ENCODE data around the gene TMIGD2.
"Not testable (repeated sequence)": the region's sequence is repeated elsewhere in the genome, so short reads cannot be mapped to it uniquely, and the experiment has no call there.

The TMIGD2 gene

DNA sequence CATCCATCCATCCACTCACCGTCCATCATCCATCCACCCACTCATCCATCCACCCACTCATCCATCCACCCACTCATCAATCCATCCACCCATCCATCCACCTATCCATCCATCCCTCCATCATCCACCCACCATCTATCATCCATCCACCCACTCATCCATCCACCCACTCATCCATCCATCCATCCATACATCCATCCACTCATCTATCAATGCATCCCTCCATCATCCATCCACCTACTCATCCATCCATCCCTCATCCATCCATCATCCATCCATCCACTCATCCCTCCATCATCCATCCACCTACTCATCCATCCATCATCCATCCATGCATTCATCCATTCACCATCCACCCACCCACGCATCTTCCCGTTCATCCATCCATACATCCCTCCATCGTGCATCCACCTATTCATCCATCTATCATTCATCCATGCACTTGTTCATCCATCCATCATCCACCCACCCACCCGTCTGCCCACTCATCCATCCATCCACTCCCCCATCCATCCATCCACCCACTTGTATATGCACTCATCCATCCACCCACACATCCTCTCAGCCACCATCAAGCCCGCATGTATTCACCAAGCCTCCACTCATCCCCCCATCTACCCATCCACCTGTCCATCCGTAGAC is 32.9 kb upstream of the TMIGD2 start:
- peaks cover 10% of the 10 kb centered on the region for H3K4me1 Mint-ChIP-seq
- H3K9me3 Mint-ChIP-seq, result peaks cover 10% of the 10 kb centered on the region
- DNase-seq (ENCODE audit: low spot score in 2 of 2), result no peak
- peaks cover 1% of the 10 kb centered on the region for H3K27me3 Mint-ChIP-seq
- no peak for ATAC-seq (ENCODE audit: low read depth)
- H3K27ac Mint-ChIP-seq, result no peak overlapping the region
- no peak overlapping the region for H3K4me3 Mint-ChIP-seq
- H3K36me3 Mint-ChIP-seq, result peaks cover 2% of the 10 kb centered on the region

DNA sequence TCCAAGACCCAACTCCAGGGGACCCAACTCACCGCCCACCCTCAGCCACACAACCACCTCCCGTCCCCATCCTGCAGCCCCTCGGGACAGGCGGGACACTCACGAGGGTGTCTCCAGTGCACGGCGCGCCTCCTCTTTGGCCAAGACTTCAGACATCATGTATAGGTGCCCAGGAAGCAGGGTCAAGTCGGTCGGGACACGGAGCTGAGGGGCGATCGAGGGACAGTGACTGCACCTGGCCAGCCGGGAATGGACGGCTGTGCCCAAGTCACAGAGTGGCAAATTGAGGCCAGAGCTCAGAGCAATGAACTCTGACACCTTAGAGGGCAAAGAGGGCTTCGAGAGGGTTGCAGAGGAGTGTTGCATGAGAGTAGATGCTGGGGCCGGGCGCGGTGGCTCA is 27.7 kb upstream of the TMIGD2 start:
- DNase-seq (ENCODE audit: low spot score in 2 of 2) (no peak), ATAC-seq (ENCODE audit: low read depth) (no peak)
- Mint-ChIP-seq H3K36me3 (no peaks in the 10 kb centered on the region), H3K27me3 (peaks cover 18% of the 10 kb centered on the region), H3K4me1 (peaks cover 15% of the 10 kb centered on the region), H3K9me3 (peaks cover 4% of the 10 kb centered on the region), H3K4me3 (peak overlapping the region; percentile 14), H3K27ac (no peak overlapping the region)

DNA sequence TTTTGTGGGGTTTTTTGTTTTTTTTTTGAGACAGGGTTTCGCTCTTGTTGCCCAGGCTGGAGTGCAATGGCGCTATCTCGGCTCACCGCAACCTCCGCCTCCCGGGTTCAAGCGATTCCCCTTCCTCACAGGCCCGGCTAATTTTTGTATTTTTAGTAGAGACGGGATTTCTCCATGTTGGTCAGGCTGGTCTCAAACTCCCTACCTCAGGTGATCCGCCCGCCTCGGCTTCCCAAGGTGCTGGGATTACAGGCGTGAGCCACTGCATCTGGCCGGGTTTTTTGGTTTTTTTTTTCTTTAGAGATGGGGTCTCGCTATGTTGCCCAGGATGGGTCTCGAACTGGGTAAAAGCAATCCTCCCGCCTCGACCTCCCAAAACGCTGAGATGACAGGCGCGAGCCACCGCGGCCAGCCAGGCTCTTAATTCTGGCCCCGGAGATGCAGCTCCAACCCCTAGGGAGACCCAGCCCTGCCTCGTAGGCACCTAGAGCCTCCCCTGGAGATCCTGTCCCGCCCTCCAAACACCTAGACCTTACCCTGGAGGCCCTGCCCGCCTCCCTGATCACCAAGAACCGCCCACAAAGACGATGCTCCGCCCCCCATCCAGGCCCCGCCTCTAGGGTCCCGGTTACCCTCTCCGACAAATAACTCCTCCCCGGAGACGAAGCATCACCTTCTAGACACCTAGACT is 26.9 kb upstream of the TMIGD2 start:
- DNase-seq (ENCODE audit: low spot score in 2 of 2), result peak in 1 of 2 donors; percentile 38
- not testable (repeated sequence) for ATAC-seq (ENCODE audit: low read depth); H3K36me3 Mint-ChIP-seq; H3K9me3 Mint-ChIP-seq
- peak overlapping the region; percentile 77 for H3K4me3 Mint-ChIP-seq
- H3K27me3 Mint-ChIP-seq, result peaks cover 17% of the 10 kb centered on the region
- peaks cover 15% of the 10 kb centered on the region for H3K4me1 Mint-ChIP-seq
- H3K27ac Mint-ChIP-seq, result peak overlapping the region; percentile 78

DNA sequence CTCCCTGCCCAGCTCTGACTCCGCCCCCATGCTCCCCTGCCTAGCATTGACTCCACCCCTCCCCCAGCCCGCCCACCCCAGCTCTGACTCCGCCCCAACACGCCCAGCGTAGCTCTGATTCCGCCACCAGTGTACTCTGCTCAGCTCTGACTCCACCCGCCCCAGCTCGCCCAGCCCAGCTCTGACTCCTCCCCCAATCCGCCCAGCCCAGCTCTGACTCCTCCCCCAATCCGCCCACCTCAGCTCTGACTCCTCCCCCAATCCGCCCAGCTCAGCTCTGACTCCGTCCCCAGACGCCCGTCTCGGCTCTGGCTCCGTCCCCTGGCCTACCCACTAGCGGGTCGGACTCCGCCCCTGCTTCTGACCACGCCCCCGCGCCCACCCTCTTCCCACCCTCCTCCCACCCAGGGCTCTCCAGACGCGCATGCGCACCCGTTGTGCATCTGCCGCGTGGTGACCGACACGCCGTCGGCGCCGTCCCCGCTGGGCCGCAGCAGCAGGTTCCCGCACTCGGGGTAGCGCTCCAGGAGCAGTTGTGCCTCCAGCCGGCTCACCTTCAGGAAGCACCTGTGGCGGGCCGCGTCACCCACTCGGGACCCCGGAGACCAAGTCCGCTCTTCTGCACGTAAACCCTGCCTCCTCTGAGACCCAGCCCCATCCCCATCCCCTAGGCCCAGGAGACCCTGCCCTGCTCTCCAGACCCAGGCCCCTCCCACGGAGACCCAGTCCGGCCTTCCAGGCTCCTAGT is 26.2 kb upstream of the TMIGD2 start:
- peaks cover 15% of the 10 kb centered on the region for H3K4me1 Mint-ChIP-seq
- H3K9me3 Mint-ChIP-seq, result no peaks in the 10 kb centered on the region
- no peaks in the 10 kb centered on the region for H3K36me3 Mint-ChIP-seq
- peak overlapping the region; percentile 77 for H3K4me3 Mint-ChIP-seq
- H3K27ac Mint-ChIP-seq, result peak overlapping the region; percentile 78
- DNase-seq (ENCODE audit: low spot score in 2 of 2), result peak; percentile 78 to 87
- ATAC-seq (ENCODE audit: low read depth), result peak; percentile 83
- H3K27me3 Mint-ChIP-seq, result peaks cover 17% of the 10 kb centered on the region

DNA sequence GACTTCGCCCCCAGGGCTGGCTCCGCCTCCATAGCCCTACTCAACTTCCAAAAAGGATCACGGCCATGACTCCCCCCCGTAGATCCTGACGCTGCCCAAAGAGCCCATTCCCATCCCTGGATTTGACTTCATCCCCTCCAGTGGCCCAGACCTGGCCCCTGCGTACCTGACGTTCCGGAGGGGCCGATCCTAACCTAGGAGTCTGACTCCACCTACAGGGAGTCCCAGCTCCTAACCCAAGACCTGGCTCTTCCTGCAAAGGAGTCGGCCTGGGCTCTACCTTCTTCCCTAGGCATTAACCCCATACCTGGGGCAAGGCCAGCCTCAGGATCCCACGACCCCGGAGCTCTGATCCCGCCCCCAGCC is 25.7 kb upstream of the TMIGD2 start:
- Mint-ChIP-seq H3K9me3 (no peaks in the 10 kb centered on the region), H3K27me3 (peaks cover 17% of the 10 kb centered on the region), H3K36me3 (no peaks in the 10 kb centered on the region), H3K4me3 (no peak overlapping the region), H3K4me1 (peaks cover 15% of the 10 kb centered on the region), H3K27ac (peak overlapping the region; percentile 78)
- ATAC-seq (ENCODE audit: low read depth) (no peak), DNase-seq (ENCODE audit: low spot score in 2 of 2) (no peak)

DNA sequence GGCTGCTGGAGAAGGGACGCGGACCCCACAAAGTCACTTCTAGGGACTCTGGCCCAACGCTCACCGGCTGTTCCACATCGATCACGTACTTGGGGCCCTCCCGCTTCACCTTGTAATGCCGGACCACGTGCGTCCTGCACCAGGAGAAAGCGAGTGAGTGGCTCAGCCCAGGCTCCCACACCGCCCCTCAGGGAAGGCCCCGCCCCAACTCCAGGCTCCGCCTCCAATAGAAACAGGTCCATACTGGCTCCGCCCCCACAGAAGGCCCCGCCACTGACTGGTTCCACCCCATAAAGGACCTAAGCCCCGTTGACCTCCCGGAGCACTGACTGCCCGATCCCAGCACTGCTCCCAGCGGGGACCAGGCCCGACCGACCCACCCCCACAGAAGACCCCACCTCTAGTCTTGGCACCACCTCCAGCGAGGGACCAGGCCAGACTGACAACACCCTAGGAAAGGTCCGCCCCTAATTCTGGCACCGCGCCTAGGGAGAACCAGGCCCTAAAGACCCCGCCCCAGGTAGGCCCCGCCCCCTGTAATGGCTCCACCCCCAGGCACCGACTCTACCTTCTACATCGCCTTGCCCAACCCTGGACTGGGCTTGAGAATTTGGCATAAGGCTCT is 25.2 kb upstream of the TMIGD2 start:
- no peak for ATAC-seq (ENCODE audit: low read depth)
- H3K4me3 Mint-ChIP-seq, result peak overlapping the region; percentile 52
- H3K36me3 Mint-ChIP-seq, result no peaks in the 10 kb centered on the region
- peak in 1 of 2 donors; percentile 45 for DNase-seq (ENCODE audit: low spot score in 2 of 2)
- no peaks in the 10 kb centered on the region for H3K9me3 Mint-ChIP-seq
- H3K4me1 Mint-ChIP-seq, result peaks cover 15% of the 10 kb centered on the region
- peaks cover 17% of the 10 kb centered on the region for H3K27me3 Mint-ChIP-seq
- H3K27ac Mint-ChIP-seq, result no peak overlapping the region

DNA sequence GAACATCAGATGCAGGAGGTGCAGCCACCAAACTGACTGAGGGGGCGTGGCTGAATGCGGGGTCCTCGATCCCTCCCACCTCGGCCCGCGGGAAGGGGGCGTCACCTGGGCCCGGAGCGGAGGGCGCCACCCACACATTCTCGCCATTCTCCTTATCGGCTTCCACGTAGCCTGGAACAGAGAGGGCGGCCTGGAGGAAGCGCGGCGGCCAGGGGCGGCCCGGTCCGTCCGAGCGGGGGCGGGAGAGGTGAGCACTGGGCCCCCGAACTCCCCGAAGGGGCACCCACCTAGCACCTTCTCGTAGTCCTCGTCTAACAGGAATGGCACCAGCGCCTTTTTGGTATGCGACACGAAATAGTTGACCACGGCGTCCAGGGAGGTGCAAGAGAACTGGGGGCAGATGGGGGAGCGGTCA is 24.7 kb upstream of the TMIGD2 start:
- ATAC-seq (ENCODE audit: low read depth) (no peak), DNase-seq (ENCODE audit: low spot score in 2 of 2) (no peak)
- Mint-ChIP-seq H3K9me3 (no peaks in the 10 kb centered on the region), H3K36me3 (no peaks in the 10 kb centered on the region), H3K27me3 (peaks cover 17% of the 10 kb centered on the region), H3K27ac (no peak overlapping the region), H3K4me1 (peaks cover 15% of the 10 kb centered on the region), H3K4me3 (peak overlapping the region; percentile 52)

DNA sequence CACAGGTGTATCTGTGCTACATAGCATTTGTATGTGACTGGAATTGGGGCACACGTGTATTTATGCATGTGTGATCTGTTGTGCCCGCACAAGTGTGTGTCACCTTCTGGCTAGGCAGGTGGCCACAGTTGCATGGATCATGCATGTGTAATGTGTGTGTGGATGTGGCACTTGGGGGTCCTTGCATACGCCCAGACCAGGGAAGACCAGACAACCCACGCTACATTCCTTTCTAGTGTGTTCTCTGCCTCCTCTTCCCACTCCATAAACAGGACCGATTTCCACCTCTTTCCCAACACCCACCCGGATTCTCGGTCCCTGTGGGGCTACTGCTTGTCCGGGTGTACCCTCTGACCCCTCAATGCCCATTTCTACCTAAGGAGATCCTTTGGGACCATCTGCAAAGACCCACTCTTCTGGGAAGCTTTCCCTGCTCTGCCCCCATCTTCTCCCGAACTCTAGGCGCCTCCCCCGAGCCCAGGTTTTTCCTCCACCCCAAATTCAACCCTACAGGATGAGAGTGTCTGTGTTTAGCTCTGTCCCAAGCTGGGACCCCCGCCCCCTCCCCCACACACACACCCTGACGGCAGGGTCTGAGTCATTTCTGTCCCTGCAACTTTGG is 24.1 kb upstream of the TMIGD2 start:
- Mint-ChIP-seq H3K27ac (no peak overlapping the region), H3K9me3 (no peaks in the 10 kb centered on the region), H3K4me1 (peaks cover 15% of the 10 kb centered on the region), H3K36me3 (no peaks in the 10 kb centered on the region), H3K27me3 (peaks cover 17% of the 10 kb centered on the region), H3K4me3 (peak overlapping the region; percentile 14)
- DNase-seq (ENCODE audit: low spot score in 2 of 2) (no peak), ATAC-seq (ENCODE audit: low read depth) (no peak)

DNA sequence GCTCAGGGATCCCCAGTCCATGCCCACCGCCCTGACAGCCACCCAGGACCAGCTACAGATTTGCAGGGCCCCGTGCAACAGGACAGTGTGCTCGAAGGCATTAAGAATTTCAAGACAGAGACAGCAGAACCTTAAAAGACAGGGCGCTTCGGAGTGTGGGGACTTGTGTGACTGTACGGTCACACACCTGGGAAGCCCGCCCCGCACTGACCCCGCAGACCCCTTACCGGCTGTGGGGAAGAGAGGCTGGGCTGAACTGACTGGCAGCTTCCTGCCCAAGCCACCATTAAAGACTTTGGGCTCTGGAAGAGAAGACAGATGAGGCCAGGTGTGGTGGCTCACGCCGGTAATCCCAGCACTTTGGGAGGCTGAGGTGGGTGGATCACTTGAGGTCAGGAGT is 22.0 kb upstream of the TMIGD2 start:
- peaks cover 4% of the 10 kb centered on the region for H3K36me3 Mint-ChIP-seq
- ATAC-seq (ENCODE audit: low read depth) (no peak), DNase-seq (ENCODE audit: low spot score in 2 of 2) (no peak)
- peaks cover 14% of the 10 kb centered on the region for H3K27me3 Mint-ChIP-seq
- H3K4me3 Mint-ChIP-seq, result no peak overlapping the region
- H3K9me3 Mint-ChIP-seq, result peaks cover 9% of the 10 kb centered on the region
- peaks cover 15% of the 10 kb centered on the region for H3K4me1 Mint-ChIP-seq
- H3K27ac Mint-ChIP-seq, result no peak overlapping the region

DNA sequence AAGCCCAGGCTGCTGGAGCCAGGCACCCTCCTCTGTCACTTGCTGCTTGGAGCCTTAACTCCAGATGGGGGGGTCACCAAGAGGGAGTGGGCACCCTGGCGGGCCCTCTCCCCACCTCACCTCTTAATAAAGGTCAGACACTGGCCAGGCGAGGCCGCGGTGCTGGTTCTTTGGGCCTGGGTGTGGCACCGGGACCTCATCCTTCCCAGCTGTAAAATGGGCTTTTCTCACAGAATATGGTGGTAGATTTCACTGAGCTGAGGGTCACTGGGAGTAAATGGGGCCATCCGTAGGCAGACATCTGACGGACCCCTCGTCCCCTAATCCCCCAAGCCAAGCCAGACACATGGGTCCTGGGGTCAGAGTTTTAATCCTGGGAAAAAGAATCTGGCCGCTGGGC is 21.5 kb upstream of the TMIGD2 start:
- Mint-ChIP-seq H3K4me3 (no peak overlapping the region), H3K27ac (no peak overlapping the region), H3K36me3 (peaks cover 4% of the 10 kb centered on the region), H3K27me3 (peaks cover 14% of the 10 kb centered on the region), H3K9me3 (peaks cover 9% of the 10 kb centered on the region), H3K4me1 (peaks cover 15% of the 10 kb centered on the region)
- ATAC-seq (ENCODE audit: low read depth), result no peak
- no peak for DNase-seq (ENCODE audit: low spot score in 2 of 2)

DNA sequence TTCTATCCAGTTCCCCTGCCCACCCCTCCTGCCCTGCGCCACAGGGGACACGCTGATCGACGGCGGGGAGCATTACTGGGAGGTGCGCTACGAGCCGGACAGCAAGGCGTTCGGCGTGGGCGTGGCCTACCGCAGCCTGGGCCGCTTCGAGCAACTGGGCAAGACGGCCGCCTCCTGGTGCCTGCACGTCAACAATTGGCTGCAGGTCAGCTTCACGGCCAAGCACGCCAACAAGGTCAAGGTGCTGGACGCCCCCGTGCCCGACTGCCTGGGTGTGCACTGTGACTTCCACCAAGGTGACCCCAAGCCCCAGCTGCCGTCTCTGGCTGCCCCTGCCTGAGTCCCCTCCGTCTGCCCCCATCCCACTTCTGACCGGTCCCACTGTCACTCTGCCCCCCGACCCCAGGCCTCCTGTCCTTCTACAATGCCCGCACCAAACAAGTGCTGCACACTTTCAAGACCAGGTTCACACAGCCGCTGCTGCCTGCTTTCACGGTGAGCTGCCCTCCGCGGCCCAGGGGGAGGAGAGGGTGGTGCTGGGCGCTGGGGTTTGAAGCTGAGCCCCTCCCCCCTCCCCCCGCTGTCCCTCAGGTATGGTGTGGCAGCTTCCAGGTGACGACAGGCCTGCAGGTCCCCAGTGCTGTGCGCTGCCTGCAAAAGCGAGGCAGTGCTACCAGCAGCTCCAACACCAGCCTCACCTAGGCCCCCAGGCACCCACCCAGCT is 20.9 kb upstream of the TMIGD2 start:
- Mint-ChIP-seq H3K9me3 (peaks cover 9% of the 10 kb centered on the region), H3K4me3 (no peak overlapping the region), H3K27me3 (peaks cover 10% of the 10 kb centered on the region), H3K36me3 (peaks cover 4% of the 10 kb centered on the region), H3K4me1 (peaks cover 11% of the 10 kb centered on the region), H3K27ac (no peak overlapping the region)
- no peak for ATAC-seq (ENCODE audit: low read depth)
- no peak for DNase-seq (ENCODE audit: low spot score in 2 of 2)

DNA sequence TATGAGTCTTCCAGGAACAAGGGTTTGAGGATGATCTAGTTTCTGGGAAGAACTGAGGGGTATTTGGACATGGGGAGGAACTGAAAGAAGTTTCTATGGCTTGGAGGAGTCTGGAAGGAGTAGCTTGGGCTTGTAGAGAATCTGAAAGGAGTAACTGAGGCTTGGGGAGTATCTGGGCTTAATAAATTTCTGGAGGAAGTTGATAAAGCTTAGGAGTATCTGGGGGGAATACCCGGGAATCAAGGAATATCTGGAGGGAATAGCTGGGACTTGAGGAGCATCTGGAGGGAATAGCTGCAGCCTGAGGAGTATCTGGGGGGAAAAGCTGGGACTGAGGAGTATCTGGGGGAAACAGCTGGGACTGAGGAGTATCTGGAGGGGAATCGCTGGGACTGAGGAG is 18.2 kb upstream of the TMIGD2 start:
- no peak overlapping the region for H3K4me3 Mint-ChIP-seq
- ATAC-seq (ENCODE audit: low read depth) (no peak), DNase-seq (ENCODE audit: low spot score in 2 of 2) (no peak)
- peaks cover 4% of the 10 kb centered on the region for H3K27me3 Mint-ChIP-seq
- peaks cover 3% of the 10 kb centered on the region for H3K4me1 Mint-ChIP-seq
- H3K27ac Mint-ChIP-seq, result no peak overlapping the region
- peaks cover 9% of the 10 kb centered on the region for H3K9me3 Mint-ChIP-seq
- H3K36me3 Mint-ChIP-seq, result peaks cover 4% of the 10 kb centered on the region

DNA sequence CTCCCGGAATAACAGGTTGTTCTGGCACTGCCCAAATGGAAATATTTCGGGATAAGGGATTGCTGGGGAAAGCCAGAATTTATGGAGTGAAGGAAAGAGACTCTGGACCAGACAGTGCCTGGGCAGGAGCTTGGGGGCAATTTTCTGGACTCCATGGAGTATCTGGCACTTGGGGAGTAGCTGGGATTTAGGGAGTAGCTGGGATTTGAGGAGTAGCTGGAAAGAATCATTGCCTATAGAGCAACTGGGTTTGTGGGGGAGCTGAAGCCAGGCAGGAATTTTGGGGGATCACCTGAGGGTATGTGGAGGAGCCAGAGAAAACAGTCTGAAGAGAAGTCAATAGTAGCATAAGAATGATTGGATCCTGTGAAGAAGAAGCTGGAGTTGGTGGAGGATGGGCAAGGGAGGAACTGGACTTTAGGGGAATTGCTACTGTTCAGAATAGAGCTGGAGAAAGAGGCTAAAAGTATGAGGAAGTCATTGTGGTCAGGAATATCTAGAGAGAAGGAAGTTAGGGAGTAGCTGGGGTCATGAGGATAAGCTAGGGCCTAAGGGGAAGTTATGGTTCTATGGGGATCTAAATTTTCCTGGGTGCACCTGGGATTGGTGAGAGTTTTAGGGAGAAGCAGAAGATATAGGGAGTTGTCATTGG is 17.0 kb upstream of the TMIGD2 start:
- Mint-ChIP-seq H3K4me3 (no peak overlapping the region), H3K9me3 (peaks cover 9% of the 10 kb centered on the region), H3K4me1 (peaks cover 3% of the 10 kb centered on the region), H3K27ac (no peak overlapping the region), H3K27me3 (peaks cover 2% of the 10 kb centered on the region), H3K36me3 (peaks cover 4% of the 10 kb centered on the region)
- DNase-seq (ENCODE audit: low spot score in 2 of 2), result no peak
- ATAC-seq (ENCODE audit: low read depth), result no peak
